ENCODE measurements around the gene ACIN1. TPM values are rescaled to one million over a fixed set of nuclear protein-coding genes. Genes with fewer than 3 reads are reported as not detected.

Gene ACIN1
- total RNA-seq, 1 donor from 2014 or later, result 458 TPM

DNA sequence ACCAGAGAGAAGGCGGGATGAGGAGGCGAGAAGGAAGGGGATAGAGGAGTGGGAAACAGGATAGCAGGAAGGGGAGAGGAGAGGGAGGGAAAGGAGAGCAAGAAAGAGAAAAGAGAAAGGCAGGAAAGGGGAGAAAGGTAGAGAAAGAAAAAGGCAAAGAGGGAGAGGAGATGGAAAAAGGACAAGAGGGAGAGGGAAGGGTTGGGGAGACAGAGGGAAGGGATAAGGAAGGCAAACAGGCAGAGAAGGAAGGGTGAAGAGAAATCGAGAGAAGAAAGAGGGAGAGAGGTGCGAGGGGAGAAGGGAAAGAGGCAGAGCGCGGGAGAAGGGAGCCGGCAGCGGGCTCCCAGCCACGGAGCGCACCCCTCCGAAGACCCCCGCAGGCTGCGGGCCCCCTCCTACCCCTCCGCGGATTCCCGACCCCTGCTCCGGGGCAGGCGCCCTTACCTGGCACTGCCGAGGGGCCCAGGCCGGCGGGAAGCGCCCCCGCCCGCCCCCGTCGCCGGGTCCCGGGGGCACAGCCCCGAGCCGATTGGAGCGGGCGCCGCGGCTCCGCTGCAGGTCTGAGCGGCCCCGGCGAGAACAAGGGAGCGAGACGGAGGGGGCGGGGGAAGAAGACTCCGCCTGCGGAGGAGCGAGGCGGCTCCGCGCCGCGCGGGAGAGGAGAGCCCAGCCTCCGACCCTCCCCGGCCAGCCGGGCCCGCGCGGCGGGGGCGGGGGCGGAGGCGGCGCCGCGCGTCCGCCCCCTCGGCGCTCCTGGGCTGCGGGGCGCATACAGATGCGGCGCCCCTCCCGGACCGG, 37.8 kb downstream of the ACIN1 start, which contains the start of gene CDH24:
Gene CDH24, minus strand, starts transcription at position 565 of the 801 bp plus-strand sequence. CDS start 1,787 bp downstream, outside the sequence.
- peaks cover 10% of the 10 kb centered on the region for H3K36me3 Mint-ChIP-seq (ENCODE audit: insufficient read depth)
- peak within 1 kb of the TSS; percentile 82 for H3K4me3 Mint-ChIP-seq (ENCODE audit: low read depth)
- peak within 1 kb of the TSS; percentile 95 for H3K27ac Mint-ChIP-seq
- TF ChIP-seq, protein P1, sequence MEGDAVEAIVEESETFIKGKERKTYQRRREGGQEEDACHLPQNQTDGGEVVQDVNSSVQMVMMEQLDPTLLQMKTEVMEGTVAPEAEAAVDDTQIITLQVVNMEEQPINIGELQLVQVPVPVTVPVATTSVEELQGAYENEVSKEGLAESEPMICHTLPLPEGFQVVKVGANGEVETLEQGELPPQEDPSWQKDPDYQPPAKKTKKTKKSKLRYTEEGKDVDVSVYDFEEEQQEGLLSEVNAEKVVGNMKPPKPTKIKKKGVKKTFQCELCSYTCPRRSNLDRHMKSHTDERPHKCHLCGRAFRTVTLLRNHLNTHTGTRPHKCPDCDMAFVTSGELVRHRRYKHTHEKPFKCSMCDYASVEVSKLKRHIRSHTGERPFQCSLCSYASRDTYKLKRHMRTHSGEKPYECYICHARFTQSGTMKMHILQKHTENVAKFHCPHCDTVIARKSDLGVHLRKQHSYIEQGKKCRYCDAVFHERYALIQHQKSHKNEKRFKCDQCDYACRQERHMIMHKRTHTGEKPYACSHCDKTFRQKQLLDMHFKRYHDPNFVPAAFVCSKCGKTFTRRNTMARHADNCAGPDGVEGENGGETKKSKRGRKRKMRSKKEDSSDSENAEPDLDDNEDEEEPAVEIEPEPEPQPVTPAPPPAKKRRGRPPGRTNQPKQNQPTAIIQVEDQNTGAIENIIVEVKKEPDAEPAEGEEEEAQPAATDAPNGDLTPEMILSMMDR (IDR thresholded peaks at IDR 0.05; ENCODE audit: unreplicated experiment), result no peak
- H3K4me1 Mint-ChIP-seq (ENCODE audit: low read depth), result peaks cover 12% of the 10 kb centered on the region
- peak; percentile 61 for DNase-seq (ENCODE audit: low spot score, unreplicated experiment)
- no peaks in the 10 kb centered on the region for H3K9me3 Mint-ChIP-seq (ENCODE audit: low read depth)
- no peaks in the 10 kb centered on the region for H3K27me3 Mint-ChIP-seq

DNA sequence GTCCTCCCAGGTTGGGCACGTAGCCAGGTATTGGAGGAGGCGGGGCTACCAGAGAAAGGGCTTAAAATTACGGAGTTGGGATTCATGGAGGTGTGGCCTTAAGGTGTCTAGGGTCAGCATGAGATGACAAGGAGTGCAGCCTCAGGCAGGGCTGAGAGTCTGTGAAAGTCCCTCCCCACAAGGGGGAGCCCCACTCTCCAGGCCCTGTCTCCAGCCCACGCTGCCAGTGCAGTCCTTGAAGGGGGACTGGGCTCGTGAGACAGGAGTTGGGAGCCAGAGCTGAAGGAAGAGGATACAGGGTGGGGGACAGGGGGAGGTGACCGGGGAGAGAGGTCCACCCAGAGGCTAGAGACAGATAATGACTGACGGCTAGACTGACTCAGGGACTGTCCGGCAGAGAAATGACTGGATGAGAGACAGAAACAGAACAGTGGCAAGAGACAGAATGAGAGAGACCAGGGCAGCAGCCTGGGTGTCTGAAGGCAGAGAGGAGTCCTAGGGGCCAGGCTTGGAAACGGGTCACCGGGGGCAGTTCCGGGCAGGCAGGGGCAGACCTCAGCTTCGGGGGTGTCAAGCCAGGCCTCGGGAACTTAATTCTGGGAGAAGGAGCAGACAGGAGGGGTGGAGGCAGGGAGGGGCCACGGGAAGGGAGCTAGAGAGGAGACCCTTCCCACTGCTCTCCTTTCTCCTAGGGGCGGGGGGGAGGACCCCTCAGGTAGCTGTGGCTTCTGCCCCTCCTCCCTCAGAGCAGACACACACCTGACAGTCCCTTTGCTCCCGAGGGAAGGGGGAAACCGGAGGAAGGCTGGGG, 38.6 kb downstream of the ACIN1 start:
- Mint-ChIP-seq H3K36me3 (ENCODE audit: insufficient read depth) (peaks cover 9% of the 10 kb centered on the region), H3K9me3 (ENCODE audit: low read depth) (no peaks in the 10 kb centered on the region), H3K4me1 (ENCODE audit: low read depth) (peaks cover 12% of the 10 kb centered on the region), H3K27me3 (no peaks in the 10 kb centered on the region), H3K4me3 (ENCODE audit: low read depth) (peak overlapping the region; percentile 73), H3K27ac (peak overlapping the region; percentile 78)
- DNase-seq (ENCODE audit: low spot score, unreplicated experiment), result peak; percentile 69
- TF ChIP-seq, protein P1 (IDR thresholded peaks at IDR 0.05; ENCODE audit: unreplicated experiment), result peak; percentile 74

DNA sequence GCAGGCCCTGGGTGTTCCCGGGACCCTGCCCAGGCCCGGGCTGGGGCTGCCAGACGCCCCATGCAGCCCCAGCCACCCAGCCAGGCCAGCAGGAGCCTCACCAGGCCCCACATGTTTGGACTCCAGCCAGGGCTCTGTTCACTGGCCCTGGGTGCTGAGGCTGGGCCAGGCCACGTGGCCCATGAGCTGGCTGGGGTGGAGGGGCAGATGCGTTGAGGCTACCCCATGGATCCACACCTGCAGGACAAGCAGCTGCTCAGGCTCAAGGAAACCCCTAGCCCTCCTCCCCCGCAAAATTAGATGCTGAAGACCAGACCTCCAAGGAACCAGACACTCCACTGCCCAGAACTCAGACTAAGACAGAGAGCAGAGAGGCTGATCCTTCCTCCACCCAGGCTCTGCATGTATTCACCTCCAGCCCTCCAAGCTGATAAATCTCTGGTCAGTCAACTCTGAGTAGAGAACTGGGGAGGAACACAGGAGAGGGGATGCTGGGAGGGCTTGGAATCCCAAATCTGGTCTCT, 39.3 kb downstream of the ACIN1 start:
- H3K4me3 Mint-ChIP-seq (ENCODE audit: low read depth), result peak overlapping the region; percentile 73
- peaks cover 4% of the 10 kb centered on the region for H3K36me3 Mint-ChIP-seq (ENCODE audit: insufficient read depth)
- H3K27me3 Mint-ChIP-seq, result no peaks in the 10 kb centered on the region
- TF ChIP-seq, protein P1 (IDR thresholded peaks at IDR 0.05; ENCODE audit: unreplicated experiment), result no peak
- H3K27ac Mint-ChIP-seq, result no peak overlapping the region
- H3K9me3 Mint-ChIP-seq (ENCODE audit: low read depth), result no peaks in the 10 kb centered on the region
- peaks cover 12% of the 10 kb centered on the region for H3K4me1 Mint-ChIP-seq (ENCODE audit: low read depth)
- DNase-seq (ENCODE audit: low spot score, unreplicated experiment), result no peak

DNA sequence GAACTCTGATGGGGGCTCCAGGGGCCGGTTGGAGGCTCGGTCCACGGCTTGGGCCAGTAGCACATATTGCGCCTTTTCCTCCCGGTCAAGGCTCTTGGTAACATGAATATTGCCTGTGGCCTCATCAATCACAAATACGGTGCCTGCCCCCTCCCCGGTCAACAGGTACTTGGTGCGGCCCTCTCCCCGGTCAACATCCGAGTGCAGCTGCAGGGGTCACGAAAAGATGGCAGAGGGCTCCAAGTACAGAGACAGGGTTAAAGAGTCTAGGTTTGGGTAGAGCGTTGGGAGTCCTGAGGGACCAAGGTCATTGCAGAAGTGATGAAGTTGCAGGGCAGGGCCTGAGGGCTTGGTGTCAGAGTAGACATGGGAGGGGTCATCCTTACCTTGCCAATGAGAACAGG, 39.8 kb downstream of the ACIN1 start:
- no peak overlapping the region for H3K4me3 Mint-ChIP-seq (ENCODE audit: low read depth)
- no peak for DNase-seq (ENCODE audit: low spot score, unreplicated experiment)

More for the DNA sequence above, 39.8 kb downstream of the ACIN1 start:
- Mint-ChIP-seq H3K4me1 (ENCODE audit: low read depth) (peaks cover 12% of the 10 kb centered on the region), H3K36me3 (ENCODE audit: insufficient read depth) (peaks cover 4% of the 10 kb centered on the region), H3K27me3 (no peaks in the 10 kb centered on the region), H3K9me3 (ENCODE audit: low read depth) (no peaks in the 10 kb centered on the region), H3K27ac (no peak overlapping the region)
- TF ChIP-seq, protein P1 (IDR thresholded peaks at IDR 0.05; ENCODE audit: unreplicated experiment), result no peak
